GM08714 (cell line): ENCODE data around the gene PALLD.

Experiments
- H3K4me3 ChIP-seq: fragments of 200-500 bp; sonication (Bioruptor generic); 2 replicates; pipeline ENCODE4 v1.5.1; 2014; ENCODE audit warnings: mild to moderate bottlenecking, low read length, inconsistent platforms
- ZNF274 ChIP-seq: IDR thresholded peaks from 2 replicates; pipeline ENCODE4 v1.6.1; 2012; ENCODE audit warnings: mild to moderate bottlenecking, low read depth, low read length

PALLD gene

DNA sequence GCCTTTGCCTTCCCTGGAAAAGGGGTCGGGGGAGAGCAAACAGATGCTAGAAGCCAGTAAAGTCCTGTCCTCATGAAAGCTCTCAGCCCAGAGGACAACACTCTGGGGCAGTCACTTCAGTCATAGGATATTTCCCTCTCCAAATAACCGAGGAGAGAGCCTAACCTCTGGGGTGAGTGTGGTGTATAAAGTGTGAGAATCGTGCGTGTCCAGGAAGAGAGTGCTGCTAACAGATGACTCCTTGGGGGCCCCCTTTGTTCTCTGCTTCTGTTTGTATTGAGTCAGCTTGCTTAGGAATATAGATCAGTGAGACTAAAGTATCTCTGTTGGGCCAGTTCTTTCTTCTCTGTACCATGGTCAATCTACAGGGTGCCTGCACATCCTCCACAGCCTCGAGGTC is 247.2 kb downstream of the PALLD start:
- TF ChIP-seq ZNF274: no peak
- no peak overlapping the region for H3K4me3 ChIP-seq

- TF ChIP-seq ZNF274: no peak
- no peak overlapping the region for H3K4me3 ChIP-seq
Observed at GRCh38 chr4:168748807-168749206, 252.0 kb downstream of the PALLD start.

DNA sequence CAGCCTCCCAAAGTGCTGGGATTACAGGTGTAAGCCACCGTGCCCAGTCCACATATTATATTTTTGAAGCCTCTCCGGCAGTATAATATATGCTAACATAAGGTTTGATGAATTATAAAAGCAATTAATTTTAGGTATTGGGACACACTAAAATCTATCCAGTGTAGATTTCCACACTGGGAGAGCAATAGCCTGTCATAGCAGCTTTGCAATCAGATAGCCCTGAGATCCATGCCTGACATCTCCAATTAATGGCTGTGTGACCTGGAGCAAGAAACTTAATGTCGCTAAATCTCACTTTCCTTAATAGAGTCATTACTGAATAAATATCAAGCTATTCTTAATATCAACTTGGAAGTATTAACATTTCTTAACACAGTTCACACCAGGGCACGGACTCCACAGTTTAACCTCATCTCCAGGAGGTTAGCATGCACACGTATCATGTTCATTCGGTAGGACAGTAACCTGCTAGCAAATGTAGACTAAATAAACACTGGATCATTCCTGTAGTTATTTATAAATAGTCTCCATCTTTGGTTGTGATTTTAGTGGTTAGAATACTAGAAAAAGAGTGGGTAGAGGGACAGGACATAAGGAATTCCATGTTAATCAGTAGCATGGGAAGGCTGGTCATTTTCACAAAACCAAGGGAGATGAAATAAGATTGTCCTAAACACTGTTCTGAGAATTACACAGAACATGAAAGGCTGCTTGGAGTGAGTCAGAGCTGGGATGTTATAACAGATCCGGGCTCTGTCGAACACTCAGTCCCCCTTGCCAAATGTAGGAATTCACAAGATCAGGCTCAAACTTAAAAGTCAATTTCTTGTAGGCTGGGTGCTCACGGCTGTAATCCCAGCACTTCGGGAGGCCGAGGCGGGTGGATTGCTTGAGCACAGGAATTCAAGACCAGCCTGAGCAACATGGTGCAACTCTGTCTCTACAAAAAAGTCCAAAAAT is 254.7 kb downstream of the PALLD start:
- no peak for TF ChIP-seq ZNF274
- no peak overlapping the region for H3K4me3 ChIP-seq

DNA sequence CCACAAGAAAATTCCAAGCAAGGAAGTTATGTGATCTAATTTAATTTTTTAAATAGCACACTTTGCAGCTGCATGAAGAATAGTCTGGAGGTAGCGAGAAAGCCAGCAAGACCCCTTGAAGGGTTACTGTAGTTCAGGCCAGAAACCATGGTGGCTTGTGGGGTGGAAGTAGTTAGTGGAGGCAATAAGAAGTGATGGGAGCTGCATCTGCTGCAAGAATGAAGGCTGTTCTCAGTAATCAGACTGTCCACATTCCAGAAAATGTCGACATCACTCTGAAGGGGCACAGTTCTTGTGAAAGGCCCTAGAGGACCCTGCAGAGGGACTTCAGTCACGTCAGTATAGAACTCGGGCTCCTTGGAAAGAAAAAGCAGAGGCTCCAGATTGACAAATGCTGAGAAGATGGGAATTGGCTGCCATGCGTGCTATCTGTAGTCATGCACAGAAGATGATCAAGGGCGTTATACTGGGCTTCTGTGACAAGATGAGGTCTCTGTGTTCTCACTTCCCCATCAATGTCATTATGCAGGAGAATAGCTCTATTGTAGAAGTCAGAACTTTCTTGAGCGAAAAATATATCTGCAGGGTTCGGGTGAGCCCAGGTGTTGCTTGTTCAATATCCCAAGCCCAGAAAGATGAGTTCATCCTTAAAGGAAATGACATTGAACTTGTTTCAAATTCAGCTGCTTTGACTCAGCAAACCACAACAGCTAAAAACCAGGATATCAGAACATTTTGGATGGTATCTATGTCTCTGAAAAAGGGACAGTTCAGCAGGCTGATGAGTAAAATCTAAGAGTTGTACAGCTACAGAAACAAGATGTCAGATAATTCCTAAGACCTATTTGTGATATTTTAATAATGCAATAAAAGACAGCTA is 259.0 kb downstream of the PALLD start:
- no peak for TF ChIP-seq ZNF274
- no peak overlapping the region for H3K4me3 ChIP-seq

DNA sequence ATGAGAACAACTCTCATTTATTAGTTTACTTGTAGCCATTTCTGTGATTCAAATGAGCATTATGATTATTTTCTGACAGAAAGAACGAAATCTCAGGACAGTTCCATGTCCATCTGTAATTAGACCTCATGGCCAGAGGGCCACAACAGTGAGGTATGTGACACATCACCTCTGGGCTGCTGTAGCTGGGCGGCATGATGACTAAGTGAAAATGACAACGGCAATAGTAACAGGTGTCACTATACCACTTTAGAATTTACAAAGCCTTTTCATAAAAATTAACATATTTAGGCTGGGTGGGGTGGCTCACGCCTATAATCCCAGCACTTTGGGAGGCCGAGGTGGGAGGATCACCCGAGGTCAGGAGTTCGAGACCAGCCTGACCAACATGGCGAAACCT is 260.6 kb downstream of the PALLD start:
- no peak overlapping the region for H3K4me3 ChIP-seq
- TF ChIP-seq ZNF274: no peak

- no peak for TF ChIP-seq ZNF274
- H3K4me3 ChIP-seq: no peak overlapping the region
Observed at GRCh38 chr4:168758351-168758876, 261.6 kb downstream of the PALLD start.

GRCh38 chr4:168759321-168759720 is 262.5 kb downstream of the PALLD start:
- no peak for TF ChIP-seq ZNF274
- no peak overlapping the region for H3K4me3 ChIP-seq

- TF ChIP-seq ZNF274: no peak
- no peak overlapping the region for H3K4me3 ChIP-seq
Observed at GRCh38 chr4:168759959-168760527, 263.2 kb downstream of the PALLD start.

- no peak overlapping the region for H3K4me3 ChIP-seq
- TF ChIP-seq ZNF274: no peak
Observed at GRCh38 chr4:168761066-168761465, 264.2 kb downstream of the PALLD start.

- no peak for TF ChIP-seq ZNF274
- no peak overlapping the region for H3K4me3 ChIP-seq
Observed at GRCh38 chr4:168765322-168765721, 268.5 kb downstream of the PALLD start.

GRCh38 chr4:168765726-168766125 is 268.9 kb downstream of the PALLD start:
- no peak for TF ChIP-seq ZNF274

GRCh38 chr4:168766604-168767316 is 269.9 kb downstream of the PALLD start:
- H3K4me3 ChIP-seq: no peak overlapping the region
- TF ChIP-seq ZNF274: no peak

More at GRCh38 chr4:168765726-168766125, 268.9 kb downstream of the PALLD start:
- H3K4me3 ChIP-seq: no peak overlapping the region

GRCh38 chr4:168769416-168769815 is 272.6 kb downstream of the PALLD start:
- H3K4me3 ChIP-seq: no peak overlapping the region
- no peak for TF ChIP-seq ZNF274
